ENCODE measurements around the gene RBM15. TPM values are rescaled to one million over a fixed set of nuclear protein-coding genes. Genes with fewer than 3 reads are reported as not detected.
A peak's percentile ranks its signal among the peaks of the same experiment; 100 is the strongest.

Gene RBM15
- total RNA-seq, 4 donors from 2014 or later, result 39.3 to 69.7 (median 48.0) TPM

DNA sequence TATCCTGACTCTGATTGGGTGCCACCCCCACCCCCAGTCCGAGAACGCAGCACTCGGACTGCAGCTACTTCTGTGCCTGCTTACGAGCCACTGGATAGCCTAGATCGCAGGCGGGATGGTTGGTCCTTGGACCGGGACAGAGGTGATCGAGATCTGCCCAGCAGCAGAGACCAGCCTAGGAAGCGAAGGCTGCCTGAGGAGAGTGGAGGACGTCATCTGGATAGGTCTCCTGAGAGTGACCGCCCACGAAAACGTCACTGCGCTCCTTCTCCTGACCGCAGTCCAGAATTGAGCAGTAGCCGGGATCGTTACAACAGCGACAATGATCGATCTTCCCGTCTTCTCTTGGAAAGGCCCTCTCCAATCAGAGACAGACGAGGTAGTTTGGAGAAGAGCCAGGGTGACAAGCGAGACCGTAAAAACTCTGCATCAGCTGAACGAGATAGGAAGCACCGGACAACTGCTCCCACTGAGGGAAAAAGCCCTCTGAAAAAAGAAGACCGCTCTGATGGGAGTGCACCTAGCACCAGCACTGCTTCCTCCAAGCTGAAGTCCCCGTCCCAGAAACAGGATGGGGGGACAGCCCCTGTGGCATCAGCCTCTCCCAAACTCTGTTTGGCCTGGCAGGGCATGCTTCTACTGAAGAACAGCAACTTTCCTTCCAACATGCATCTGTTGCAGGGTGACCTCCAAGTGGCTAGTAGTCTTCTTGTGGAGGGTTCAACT is 2.1 kb downstream of the RBM15 start:
- TF ChIP-seq EP300 (IDR thresholded peaks at IDR 0.05; ENCODE audit: low read depth), result no peak
- TF ChIP-seq POLR2A (IDR thresholded peaks at IDR 0.05), result no peak
- Histone ChIP-seq H3K36me3 (peaks cover 0 to 6% (median 0%) of the 10 kb centered on the region in 4 donors), H3K4me3 (peak overlapping the region in 1 of 4 donors; percentile 96), H3K4me1 (peaks cover 34 to 76% (median 59%) of the 10 kb centered on the region in 4 donors), H3K27ac (no peak overlapping the region), H3K27me3 (no peaks in the 10 kb centered on the region), H3K9me3 (no peaks in the 10 kb centered on the region)
- WGBS, 2 donors (ENCODE audit: low coverage in 1 of 2), result 86% methylated on average over 10 to 27 of the region's 27 CpGs
- no peak for DNase-seq
- intact Hi-C loops (cut with DNase I; ENCODE audit: low total_unique reads), result no loop called here
- in situ Hi-C loops (cut with MboI; ENCODE audit: low pct_ligation_motif_present in 1 of 4, low pct_unique_long_range_greater_than_20kb in 1 of 4, low sequenced_read_pairs in 3 of 4), result loop anchor here in 2 of 4 donors (5.0 to 25.0 kb wide), 3 partner anchors 61 to 304 kb away; partner anchors contain the start of genes LAMTOR5 (in 1 of the 2) and STRIP1 (in 1 of the 2)

DNA sequence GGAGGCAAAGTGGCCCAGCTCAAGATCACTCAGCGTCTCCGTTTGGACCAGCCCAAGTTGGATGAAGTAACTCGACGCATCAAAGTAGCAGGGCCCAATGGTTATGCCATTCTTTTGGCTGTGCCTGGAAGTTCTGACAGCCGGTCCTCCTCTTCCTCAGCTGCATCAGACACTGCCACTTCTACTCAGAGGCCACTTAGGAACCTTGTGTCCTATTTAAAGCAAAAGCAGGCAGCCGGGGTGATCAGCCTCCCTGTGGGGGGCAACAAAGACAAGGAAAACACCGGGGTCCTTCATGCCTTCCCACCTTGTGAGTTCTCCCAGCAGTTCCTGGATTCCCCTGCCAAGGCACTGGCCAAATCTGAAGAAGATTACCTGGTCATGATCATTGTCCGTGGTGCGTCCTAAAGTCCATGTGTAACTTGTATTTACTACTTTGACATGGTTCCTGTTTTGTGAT is 2.7 kb downstream of the RBM15 start:
- H3K9me3 ChIP-seq, result no peaks in the 10 kb centered on the region
- no peak for DNase-seq
- 59% methylated on average over 9 of the region's 9 CpGs; no CpG with 5 or more reads in 1 of the 2 donors for WGBS, 2 donors (ENCODE audit: low coverage in 1 of 2)
- in situ Hi-C loops (cut with MboI; ENCODE audit: low pct_ligation_motif_present in 1 of 4, low pct_unique_long_range_greater_than_20kb in 1 of 4, low sequenced_read_pairs in 3 of 4) (loop anchor here in 2 of 4 donors (5.0 to 25.0 kb wide), 3 partner anchors 60 to 305 kb away; partner anchors contain the start of genes LAMTOR5 (in 1 of the 2) and STRIP1 (in 1 of the 2)), intact Hi-C loops (cut with DNase I; ENCODE audit: low total_unique reads) (no loop called here)
- H3K36me3 ChIP-seq, result peaks cover 0 to 6% (median under 1%) of the 10 kb centered on the region in 4 donors
- no peak overlapping the region for H3K27ac ChIP-seq
- peaks cover 30 to 76% (median 53%) of the 10 kb centered on the region in 4 donors for H3K4me1 ChIP-seq
- H3K27me3 ChIP-seq, result no peaks in the 10 kb centered on the region
- H3K4me3 ChIP-seq, result peak overlapping the region in 1 of 4 donors; percentile 96
- TF ChIP-seq, protein P1, sequence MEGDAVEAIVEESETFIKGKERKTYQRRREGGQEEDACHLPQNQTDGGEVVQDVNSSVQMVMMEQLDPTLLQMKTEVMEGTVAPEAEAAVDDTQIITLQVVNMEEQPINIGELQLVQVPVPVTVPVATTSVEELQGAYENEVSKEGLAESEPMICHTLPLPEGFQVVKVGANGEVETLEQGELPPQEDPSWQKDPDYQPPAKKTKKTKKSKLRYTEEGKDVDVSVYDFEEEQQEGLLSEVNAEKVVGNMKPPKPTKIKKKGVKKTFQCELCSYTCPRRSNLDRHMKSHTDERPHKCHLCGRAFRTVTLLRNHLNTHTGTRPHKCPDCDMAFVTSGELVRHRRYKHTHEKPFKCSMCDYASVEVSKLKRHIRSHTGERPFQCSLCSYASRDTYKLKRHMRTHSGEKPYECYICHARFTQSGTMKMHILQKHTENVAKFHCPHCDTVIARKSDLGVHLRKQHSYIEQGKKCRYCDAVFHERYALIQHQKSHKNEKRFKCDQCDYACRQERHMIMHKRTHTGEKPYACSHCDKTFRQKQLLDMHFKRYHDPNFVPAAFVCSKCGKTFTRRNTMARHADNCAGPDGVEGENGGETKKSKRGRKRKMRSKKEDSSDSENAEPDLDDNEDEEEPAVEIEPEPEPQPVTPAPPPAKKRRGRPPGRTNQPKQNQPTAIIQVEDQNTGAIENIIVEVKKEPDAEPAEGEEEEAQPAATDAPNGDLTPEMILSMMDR (IDR thresholded peaks at IDR 0.05), result no peak
- TF ChIP-seq POLR2AphosphoS5 (IDR thresholded peaks at IDR 0.05) (no peak), POLR2A (IDR thresholded peaks at IDR 0.05) (no peak), EP300 (IDR thresholded peaks at IDR 0.05; ENCODE audit: low read depth) (no peak)

DNA sequence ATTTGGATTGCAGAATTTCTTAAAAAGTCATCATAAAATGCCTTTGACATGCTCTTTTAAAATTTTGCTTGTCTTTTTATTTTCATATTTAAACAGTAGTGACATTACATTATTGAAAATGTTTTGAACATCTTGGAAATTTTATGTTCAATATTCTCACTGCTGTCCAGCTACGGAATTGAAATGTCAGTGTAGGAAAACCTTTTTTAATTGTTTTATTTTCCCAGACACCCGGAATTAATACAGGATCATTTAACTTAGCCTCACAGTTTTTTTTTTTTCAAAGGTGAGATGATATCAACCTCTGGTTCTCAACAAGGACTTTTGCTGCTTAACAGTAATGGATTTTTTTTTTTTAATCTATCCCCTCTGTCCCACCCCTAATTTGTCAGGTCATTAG is 4.1 kb downstream of the RBM15 start:
- TF ChIP-seq POLR2AphosphoS5 (IDR thresholded peaks at IDR 0.05) (no peak), EP300 (IDR thresholded peaks at IDR 0.05; ENCODE audit: low read depth) (no peak), POLR2A (IDR thresholded peaks at IDR 0.05) (no peak)
- TF ChIP-seq, protein P1 (IDR thresholded peaks at IDR 0.05), result no peak
- peaks cover 0 to 14% (median 4%) of the 10 kb centered on the region in 4 donors for H3K36me3 ChIP-seq

DNA sequence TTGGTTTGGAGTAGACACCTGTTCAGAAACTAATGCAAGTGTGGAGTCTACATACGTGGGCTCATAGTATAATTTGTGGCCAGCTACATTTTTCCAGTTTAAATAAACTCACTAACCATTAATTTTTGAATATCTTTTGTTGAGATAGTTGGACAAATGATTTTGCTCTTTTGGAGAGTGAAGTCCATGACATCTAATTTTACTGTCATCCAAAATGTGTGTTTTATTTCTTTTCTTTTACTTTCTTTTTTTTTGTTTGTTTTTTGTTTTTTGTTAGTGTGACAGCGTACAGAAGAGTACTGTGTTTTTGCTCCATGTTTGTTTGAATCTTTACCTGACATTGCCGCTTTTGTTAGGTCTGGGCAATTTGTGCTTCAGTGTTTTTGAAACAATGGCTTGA is 5.0 kb downstream of the RBM15 start:
- WGBS, 2 donors (ENCODE audit: low coverage in 1 of 2), result 58% methylated on average over 3 of the region's 3 CpGs
- H3K27me3 ChIP-seq, result no peaks in the 10 kb centered on the region
- no peaks in the 10 kb centered on the region for H3K9me3 ChIP-seq
- no peak for DNase-seq
- H3K4me3 ChIP-seq, result no peak overlapping the region
- peaks cover 0 to 14% (median 4%) of the 10 kb centered on the region in 4 donors for H3K36me3 ChIP-seq
- in situ Hi-C loops (cut with MboI; ENCODE audit: low pct_ligation_motif_present in 1 of 4, low pct_unique_long_range_greater_than_20kb in 1 of 4, low sequenced_read_pairs in 3 of 4) (loop anchor here in 2 of 4 donors (5.0 to 25.0 kb wide), 3 partner anchors 58 to 307 kb away; partner anchors contain the start of genes LAMTOR5 (in 1 of the 2) and STRIP1 (in 1 of the 2)), intact Hi-C loops (cut with DNase I; ENCODE audit: low total_unique reads) (no loop called here)
- peaks cover 31 to 91% (median 61%) of the 10 kb centered on the region in 4 donors for H3K4me1 ChIP-seq
- H3K27ac ChIP-seq, result no peak overlapping the region
- no peak for TF ChIP-seq EP300 (IDR thresholded peaks at IDR 0.05; ENCODE audit: low read depth)
- no peak for TF ChIP-seq POLR2AphosphoS5 (IDR thresholded peaks at IDR 0.05)
- TF ChIP-seq, protein P1 (IDR thresholded peaks at IDR 0.05), result no peak
- no peak for TF ChIP-seq POLR2A (IDR thresholded peaks at IDR 0.05)

More for the DNA sequence above, 4.1 kb downstream of the RBM15 start:
- Histone ChIP-seq H3K4me1 (peaks cover 27 to 82% (median 55%) of the 10 kb centered on the region in 4 donors), H3K27ac (no peak overlapping the region), H3K27me3 (no peaks in the 10 kb centered on the region), H3K4me3 (peak overlapping the region in 1 of 4 donors; percentile 96), H3K9me3 (no peaks in the 10 kb centered on the region)
- DNase-seq, result no peak
- in situ Hi-C loops (cut with MboI; ENCODE audit: low pct_ligation_motif_present in 1 of 4, low pct_unique_long_range_greater_than_20kb in 1 of 4, low sequenced_read_pairs in 3 of 4) (loop anchor here in 2 of 4 donors (5.0 to 25.0 kb wide), 3 partner anchors 59 to 306 kb away; partner anchors contain the start of genes LAMTOR5 (in 1 of the 2) and STRIP1 (in 1 of the 2)), intact Hi-C loops (cut with DNase I; ENCODE audit: low total_unique reads) (no loop called here)
- 37 to 57% methylated on average over 2 of the region's 2 CpGs for WGBS, 2 donors (ENCODE audit: low coverage in 1 of 2)

All from transverse colon (tissue), 4 donors.